Activated naive CD4-positive, alpha-beta T cell treated with anti-CD3 and anti-CD28 coated beads, Interleukin-2, amount 50 U/mL, for 16 hours (primary cell): ENCODE results near the gene CDKL4.
"Not testable (repeated sequence)": the region's sequence is repeated elsewhere in the genome, so short reads cannot be mapped to it uniquely, and the experiment has no call there.

ENCODE experiments used
- DNase-seq: peaks from one replicate; pipeline ENCODE4 v3.0.0-alpha.2; 2020

CDKL4 gene

GRCh38 chr2:39176997-39177396, 66.8 kb downstream of the CDKL4 start:
- no peak for DNase-seq

- no peak for DNase-seq
Observed at GRCh38 chr2:39175026-39175812, 68.6 kb downstream of the CDKL4 start.

GRCh38 chr2:39174022-39174421, 69.7 kb downstream of the CDKL4 start:
- no peak for DNase-seq

- DNase-seq, result not testable (repeated sequence)
Observed at GRCh38 chr2:39172047-39172706, 71.6 kb downstream of the CDKL4 start.

GRCh38 chr2:39171621-39172020, 72.1 kb downstream of the CDKL4 start:
- no peak for DNase-seq

- no peak for DNase-seq
Observed at GRCh38 chr2:39164089-39164488, 79.7 kb downstream of the CDKL4 start.

- DNase-seq, result no peak
Observed at GRCh38 chr2:39160982-39161381, 82.8 kb downstream of the CDKL4 start.

GRCh38 chr2:39159283-39159682, 84.5 kb downstream of the CDKL4 start:
- DNase-seq, result no peak

- no peak for DNase-seq
Observed at GRCh38 chr2:39158351-39158750, 85.4 kb downstream of the CDKL4 start.

- DNase-seq, result no peak
Observed at GRCh38 chr2:39156846-39157245, 86.9 kb downstream of the CDKL4 start.

GRCh38 chr2:39156107-39156506, 87.7 kb downstream of the CDKL4 start:
- DNase-seq, result no peak

- DNase-seq, result not testable (repeated sequence)
Observed at GRCh38 chr2:39155573-39155972, 88.2 kb downstream of the CDKL4 start.

- DNase-seq, result no peak
Observed at GRCh38 chr2:39154944-39155343, 88.8 kb downstream of the CDKL4 start.

- DNase-seq, result no peak
Observed at GRCh38 chr2:39153312-39153711, 90.5 kb downstream of the CDKL4 start.

GRCh38 chr2:39152504-39152903, 91.3 kb downstream of the CDKL4 start:
- no peak for DNase-seq

- DNase-seq, result no peak
Observed at GRCh38 chr2:39150890-39151497, 92.8 kb downstream of the CDKL4 start.

- DNase-seq, result no peak
Observed at GRCh38 chr2:39150102-39150562, 93.6 kb downstream of the CDKL4 start.

GRCh38 chr2:39146630-39147029, 97.1 kb downstream of the CDKL4 start:
- DNase-seq, result no peak

GRCh38 chr2:39145906-39146421, 97.8 kb downstream of the CDKL4 start:
- no peak for DNase-seq

- DNase-seq, result no peak
Observed at GRCh38 chr2:39144416-39144815, 99.4 kb downstream of the CDKL4 start.

- DNase-seq, result no peak
Observed at GRCh38 chr2:39142904-39143605, 100.7 kb downstream of the CDKL4 start.

GRCh38 chr2:39141334-39142271, 102.2 kb downstream of the CDKL4 start:
- no peak for DNase-seq
